Body of pancreas (tissue), 4 donors: Measurements from ENCODE around the gene CCDC117.

Experiments used
- CTCF ChIP-seq, 7 experiments: fragments of 450-650 bp in 4 of 7; fragments of 200-600 bp in 3 of 7; sonication (generic) in 3 of 7; IDR thresholded peaks; one replicate each; pipeline ENCODE4 v1.5.1; 2016 to 2019; ENCODE audit warnings: antibody characterized with exemption in 7 of 7
- POLR2A ChIP-seq, 3 donors: fragments of 450-650 bp; IDR thresholded peaks; one replicate each; pipeline ENCODE4 v1.6.1; 2016; ENCODE audit warnings: antibody characterized with exemption in 3 of 3, mild to moderate bottlenecking in 2 of 3

DNA sequence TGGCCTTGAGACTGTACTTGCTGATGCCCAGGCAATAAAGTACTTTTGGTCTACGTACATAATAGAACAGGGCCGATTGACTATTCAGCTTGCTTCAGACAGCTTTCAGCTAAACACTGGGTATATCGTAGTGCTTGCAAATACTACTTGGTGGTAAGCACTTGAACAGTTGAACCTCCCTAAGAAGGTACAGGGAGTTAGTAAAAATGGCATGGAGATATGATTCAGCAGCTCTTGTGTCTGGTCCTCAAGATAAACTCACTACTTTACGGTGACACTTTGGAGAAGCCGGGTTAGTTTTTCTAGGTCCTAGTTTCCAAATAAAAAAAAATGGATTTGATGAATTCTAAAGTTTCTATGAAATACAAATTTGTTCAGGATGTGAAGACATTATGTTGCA is 7.3 kb downstream of the CCDC117 start:
- TF ChIP-seq CTCF (IDR thresholded peaks at IDR 0.05) (no peak), POLR2A (IDR thresholded peaks at IDR 0.05) (no peak)
